ENCODE measurements around the gene LRRC45. TPM values are rescaled to one million over a fixed set of nuclear protein-coding genes. Genes with fewer than 3 reads are reported as not detected.

LRRC45 gene
- total RNA-seq, 2 donors from 2014 or later = 11.8 to 15.4 TPM

GRCh38 chr17:81998212-81998611 lies 24.9 kb upstream of the LRRC45 start:
- Mint-ChIP-seq H3K27ac (no peak overlapping the region), H3K9me3 (no peaks in the 10 kb centered on the region)
- ATAC-seq (replicated peaks in 1 of 2) = no peak

GRCh38 chr17:81998691-81999438 lies 24.2 kb upstream of the LRRC45 start:
- no peak for ATAC-seq (replicated peaks in 1 of 2)
- H3K9me3 Mint-ChIP-seq = no peaks in the 10 kb centered on the region
- no peak overlapping the region for H3K27ac Mint-ChIP-seq
- no peak for DNase-seq
- H3K4me1 Mint-ChIP-seq (ENCODE audit: low read depth) = no peaks in the 10 kb centered on the region
- H3K27me3 Mint-ChIP-seq (ENCODE audit: low read depth) = no peaks in the 10 kb centered on the region
- H3K36me3 Mint-ChIP-seq (ENCODE audit: insufficient read depth in 2 of 2) = peaks cover 0 to 1% of the 10 kb centered on the region in 2 donors
- H3K4me3 Mint-ChIP-seq = no peak overlapping the region

More at GRCh38 chr17:81998212-81998611, 24.9 kb upstream of the LRRC45 start:
- Mint-ChIP-seq H3K27me3 (ENCODE audit: low read depth) (no peaks in the 10 kb centered on the region), H3K4me1 (ENCODE audit: low read depth) (no peaks in the 10 kb centered on the region), H3K4me3 (no peak overlapping the region), H3K36me3 (ENCODE audit: insufficient read depth in 2 of 2) (peaks cover 0 to 1% of the 10 kb centered on the region in 2 donors)
- no peak for DNase-seq

GRCh38 chr17:81999587-81999975 lies 23.5 kb upstream of the LRRC45 start:
- no peak for ATAC-seq (replicated peaks in 1 of 2)
- Mint-ChIP-seq H3K36me3 (ENCODE audit: insufficient read depth in 2 of 2) (peaks cover 0 to 1% of the 10 kb centered on the region in 2 donors), H3K4me1 (ENCODE audit: low read depth) (no peaks in the 10 kb centered on the region), H3K27ac (no peak overlapping the region), H3K4me3 (no peak overlapping the region), H3K9me3 (no peaks in the 10 kb centered on the region), H3K27me3 (ENCODE audit: low read depth) (no peaks in the 10 kb centered on the region)
- no peak for DNase-seq

GRCh38 chr17:81999976-82000802 lies 22.9 kb upstream of the LRRC45 start:
- no peak for DNase-seq
- Mint-ChIP-seq H3K4me1 (ENCODE audit: low read depth) (no peaks in the 10 kb centered on the region), H3K27me3 (ENCODE audit: low read depth) (no peaks in the 10 kb centered on the region)

GRCh38 chr17:82000803-82001570 lies 22.1 kb upstream of the LRRC45 start:
- Mint-ChIP-seq H3K4me1 (ENCODE audit: low read depth) (no peaks in the 10 kb centered on the region), H3K27ac (no peak overlapping the region), H3K36me3 (ENCODE audit: insufficient read depth in 2 of 2) (peaks cover 0 to 1% of the 10 kb centered on the region in 2 donors), H3K4me3 (no peak overlapping the region), H3K9me3 (no peaks in the 10 kb centered on the region), H3K27me3 (ENCODE audit: low read depth) (no peaks in the 10 kb centered on the region)
- no peak for DNase-seq
- ATAC-seq (replicated peaks in 1 of 2) = no peak

More at GRCh38 chr17:81999976-82000802, 22.9 kb upstream of the LRRC45 start:
- H3K4me3 Mint-ChIP-seq = no peak overlapping the region
- peaks cover 0 to 1% of the 10 kb centered on the region in 2 donors for H3K36me3 Mint-ChIP-seq (ENCODE audit: insufficient read depth in 2 of 2)
- H3K9me3 Mint-ChIP-seq = no peaks in the 10 kb centered on the region
- no peak overlapping the region for H3K27ac Mint-ChIP-seq
- ATAC-seq (replicated peaks in 1 of 2) = no peak

- no peak for DNase-seq
- Mint-ChIP-seq H3K27me3 (ENCODE audit: low read depth) (no peaks in the 10 kb centered on the region), H3K27ac (no peak overlapping the region), H3K4me3 (no peak overlapping the region), H3K9me3 (no peaks in the 10 kb centered on the region), H3K4me1 (ENCODE audit: low read depth) (no peaks in the 10 kb centered on the region), H3K36me3 (ENCODE audit: insufficient read depth in 2 of 2) (no peaks in the 10 kb centered on the region)
- ATAC-seq (replicated peaks in 1 of 2) = no peak
Observed at GRCh38 chr17:82001571-82002056, 21.5 kb upstream of the LRRC45 start.

- ATAC-seq (replicated peaks in 1 of 2) (peak; percentile 59 to 89), DNase-seq (peak; percentile 23 to 40)
- H3K9me3 Mint-ChIP-seq = no peaks in the 10 kb centered on the region
- no peaks in the 10 kb centered on the region for H3K27me3 Mint-ChIP-seq (ENCODE audit: low read depth)
- no peaks in the 10 kb centered on the region for H3K36me3 Mint-ChIP-seq (ENCODE audit: insufficient read depth in 2 of 2)
- no peak overlapping the region for H3K4me3 Mint-ChIP-seq
- H3K27ac Mint-ChIP-seq = no peak overlapping the region
- no peaks in the 10 kb centered on the region for H3K4me1 Mint-ChIP-seq (ENCODE audit: low read depth)
Observed at GRCh38 chr17:82003411-82004381, 19.4 kb upstream of the LRRC45 start.

GRCh38 chr17:82004517-82005455 lies 18.3 kb upstream of the LRRC45 start:
- Mint-ChIP-seq H3K4me3 (no peak overlapping the region), H3K36me3 (ENCODE audit: insufficient read depth in 2 of 2) (no peaks in the 10 kb centered on the region), H3K4me1 (ENCODE audit: low read depth) (no peaks in the 10 kb centered on the region), H3K9me3 (no peaks in the 10 kb centered on the region), H3K27me3 (ENCODE audit: low read depth) (no peaks in the 10 kb centered on the region), H3K27ac (no peak overlapping the region)
- no peak for DNase-seq
- no peak for ATAC-seq (replicated peaks in 1 of 2)

GRCh38 chr17:82005701-82006348 lies 17.3 kb upstream of the LRRC45 start:
- ATAC-seq (replicated peaks in 1 of 2) = no peak
- no peak overlapping the region for H3K4me3 Mint-ChIP-seq
- H3K9me3 Mint-ChIP-seq = no peaks in the 10 kb centered on the region
- no peaks in the 10 kb centered on the region for H3K36me3 Mint-ChIP-seq (ENCODE audit: insufficient read depth in 2 of 2)
- no peaks in the 10 kb centered on the region for H3K4me1 Mint-ChIP-seq (ENCODE audit: low read depth)
- no peak overlapping the region for H3K27ac Mint-ChIP-seq
- DNase-seq = no peak
- H3K27me3 Mint-ChIP-seq (ENCODE audit: low read depth) = no peaks in the 10 kb centered on the region

GRCh38 chr17:82006468-82007227 lies 16.5 kb upstream of the LRRC45 start:
- no peak overlapping the region for H3K27ac Mint-ChIP-seq
- H3K27me3 Mint-ChIP-seq (ENCODE audit: low read depth) = no peaks in the 10 kb centered on the region
- no peaks in the 10 kb centered on the region for H3K36me3 Mint-ChIP-seq (ENCODE audit: insufficient read depth in 2 of 2)
- DNase-seq = no peak
- no peak overlapping the region for H3K4me3 Mint-ChIP-seq
- H3K4me1 Mint-ChIP-seq (ENCODE audit: low read depth) = no peaks in the 10 kb centered on the region
- no peak for ATAC-seq (replicated peaks in 1 of 2)
- no peaks in the 10 kb centered on the region for H3K9me3 Mint-ChIP-seq

- no peak overlapping the region for H3K27ac Mint-ChIP-seq
- H3K36me3 Mint-ChIP-seq (ENCODE audit: insufficient read depth in 2 of 2) = no peaks in the 10 kb centered on the region
- no peaks in the 10 kb centered on the region for H3K9me3 Mint-ChIP-seq
- H3K27me3 Mint-ChIP-seq (ENCODE audit: low read depth) = no peaks in the 10 kb centered on the region
- ATAC-seq (replicated peaks in 1 of 2) (no peak), DNase-seq (no peak)
- H3K4me3 Mint-ChIP-seq = no peak overlapping the region
- no peaks in the 10 kb centered on the region for H3K4me1 Mint-ChIP-seq (ENCODE audit: low read depth)
Observed at GRCh38 chr17:82007228-82007494, 15.9 kb upstream of the LRRC45 start.

Measured in activated T-cell treated with anti-CD3 and anti-CD28 coated beads, Interleukin-2, amount 50 U/mL, for 72 hours (primary cell).